ENCODE measurements around the gene MST1. TPM values are rescaled to one million over a fixed set of nuclear protein-coding genes. Genes with fewer than 3 reads are reported as not detected.
A peak's percentile ranks its signal among the peaks of the same experiment; 100 is the strongest.

MST1 gene
- total and polyA plus RNA-seq, 2 of the 4 experiments (the other 2 are of a cell fraction): 1.3 to 13.0 TPM

DNA sequence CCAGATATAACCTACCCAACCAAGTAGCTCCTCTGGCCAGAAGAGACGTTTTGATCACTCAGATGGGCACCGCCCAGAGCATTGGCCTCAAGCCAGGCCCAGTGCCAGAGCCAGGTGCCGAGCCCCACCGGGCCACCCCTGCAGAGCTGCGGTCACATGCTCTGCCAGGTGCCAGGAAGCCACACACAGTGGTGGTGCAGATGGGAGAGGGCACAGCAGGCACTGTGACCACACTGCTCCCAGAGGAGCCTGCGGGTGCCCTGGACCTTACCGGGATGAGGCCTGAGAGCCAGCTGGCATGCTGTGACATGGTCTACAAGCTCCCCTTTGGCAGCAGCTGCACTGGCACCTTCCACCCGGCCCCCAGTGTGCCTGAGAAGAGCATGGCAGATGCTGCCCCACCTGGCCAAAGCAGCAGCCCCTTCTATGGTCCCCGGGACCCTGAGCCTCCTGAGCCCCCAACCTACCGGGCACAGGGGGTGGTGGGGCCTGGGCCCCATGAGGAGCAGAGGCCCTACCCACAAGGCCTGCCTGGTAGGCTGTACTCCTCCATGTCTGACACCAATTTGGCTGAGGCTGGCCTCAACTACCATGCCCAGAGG lies 34.2 kb downstream of the MST1 start:
- H3K14ac ChIP-seq (replicated peaks; ENCODE audit: low read depth, low read length): no peak overlapping the region
- H2BK20ac ChIP-seq (ENCODE audit: low read depth, low read length): no peak overlapping the region
- H3K4me1 ChIP-seq (ENCODE audit: control insufficient read depth, insufficient read depth, low read length): no peaks in the 10 kb centered on the region
- H2AK5ac ChIP-seq (ENCODE audit: low read depth, low read length): no peak overlapping the region
- H3K27me3 ChIP-seq (ENCODE audit: control insufficient read depth, insufficient read depth, low read length): peaks cover 45% of the 10 kb centered on the region
- H3K4me2 ChIP-seq (ENCODE audit: low read depth, low read length): no peak overlapping the region
- H3K9me1 ChIP-seq (ENCODE audit: insufficient read depth, low read length): no peaks in the 10 kb centered on the region
- H3K36me3 ChIP-seq (ENCODE audit: control insufficient read depth, insufficient read depth, low read length): no peaks in the 10 kb centered on the region
- H3K9ac ChIP-seq (ENCODE audit: low read depth, low read length): no peak overlapping the region
- peak overlapping the region; percentile 72 for H2AK9ac ChIP-seq (replicated peaks; ENCODE audit: low read depth, low read length, poor library complexity)
- no peak overlapping the region for H4K91ac ChIP-seq (ENCODE audit: insufficient read depth, low read depth, low read length)
- no peak overlapping the region for H2AFZ ChIP-seq (replicated peaks; ENCODE audit: low read length, poor library complexity)
- dilution Hi-C loops (cut with HindIII; ENCODE audit: low sequenced_read_pairs, unreplicated experiment) (no loop called here), in situ Hi-C loops (cut with MboI; ENCODE audit: low sequenced_read_pairs) (no loop called here), intact Hi-C loops (cut with micrococcal nuclease) (no loop called here)
- 75% methylated on average over 5 of the region's 10 CpGs; no CpG with 5 or more reads in 1 of the 2 experiments for WGBS, 2 experiments (ENCODE audit: extremely low coverage in 2 of 2, insufficient read length in 1 of 2)
- no peak for TF ChIP-seq CHD1 (IDR thresholded peaks at IDR 0.05; ENCODE audit: low read depth, low read length)
- no peak overlapping the region for H4K8ac ChIP-seq (ENCODE audit: low read depth in 2 of 2, low read length in 2 of 2)
- no peak overlapping the region for H2BK120ac ChIP-seq (ENCODE audit: low read depth, low read length)
- H2BK5ac ChIP-seq (ENCODE audit: low read depth, low read length, poor library complexity, severe bottlenecking): no peak overlapping the region
- H3K9me3 ChIP-seq (ENCODE audit: control insufficient read depth, insufficient read depth, low read length): no peaks in the 10 kb centered on the region
- H4K5ac ChIP-seq (ENCODE audit: low read depth, low read length): no peak overlapping the region
- CTCF ChIA-PET: no interaction called here
- no peak overlapping the region for H2BK15ac ChIP-seq (ENCODE audit: low read depth, low read length)
- no peak overlapping the region for H3K4ac ChIP-seq (ENCODE audit: low read depth, low read length)
- POLR2A ChIA-PET (ENCODE audit: unreplicated experiment): no interaction called here
- BruUV-seq (replicated peaks): no TSS peak
- no peaks in the 10 kb centered on the region for H3K79me1 ChIP-seq (ENCODE audit: low read depth in 1 of 2, low read length in 2 of 2)
- no peak for DNase-seq
- H3K27ac ChIP-seq (ENCODE audit: insufficient read depth, low read length): no peak overlapping the region
- H4K20me1 ChIP-seq (ENCODE audit: insufficient read depth, low read length): no peaks in the 10 kb centered on the region
- no peak overlapping the region for H3K23ac ChIP-seq (ENCODE audit: low read depth, low read length)
- H3K56ac ChIP-seq (ENCODE audit: extremely low read depth, insufficient read depth, low read length): no peak overlapping the region
- H3K18ac ChIP-seq (ENCODE audit: low read depth, low read length): no peak overlapping the region
- no peak for ATAC-seq (ENCODE audit: low read depth)
- H3K4me3 ChIP-seq (ENCODE audit: insufficient read depth, low read depth, low read length): no peak overlapping the region
